Colonic mucosa (tissue), 4 donors: ENCODE results near the gene KCNE4. TPM values are rescaled to one million over a fixed set of nuclear protein-coding genes. Genes with fewer than 3 reads are reported as not detected.

Experiments
- DNase-seq: peaks from one replicate; pipeline ENCODE4 v3.0.0-alpha.2; 2020
- H3K27ac ChIP-seq: fragments of 200-600 bp; one replicate; pipeline ENCODE4 v1.8.0; 2021
- H3K27me3 ChIP-seq: fragments of 200-600 bp; one replicate; pipeline ENCODE4 v1.8.0; 2021
- H3K36me3 ChIP-seq: fragments of 200-600 bp; one replicate; pipeline ENCODE4 v1.8.0; 2021
- H3K4me1 ChIP-seq: fragments of 200-600 bp; one replicate; pipeline ENCODE4 v1.8.0; 2021; ENCODE audit warnings: mild to moderate bottlenecking
- H3K4me3 ChIP-seq: fragments of 200-600 bp; one replicate; pipeline ENCODE4 v1.8.0; 2021
- H3K9ac ChIP-seq, 2 donors: one replicate each; pipeline ENCODE4 v1.7.0; 2013; ENCODE audit warnings: control low read depth in 2 of 2, low read depth in 2 of 2, low read length in 2 of 2
- H3K9me3 ChIP-seq: fragments of 200-600 bp; one replicate; pipeline ENCODE4 v1.8.0; 2021
- CTCF ChIP-seq: fragments of 200-600 bp; IDR thresholded peaks from one replicate; pipeline ENCODE4 v1.8.0; 2022; ENCODE audit warnings: antibody characterized with exemption, mild to moderate bottlenecking
- intact Hi-C: fragments of 100-400 bp; cut with DNase I; formaldehyde crosslinking; loops from one replicate; pipeline ENCODE4 v1.14.1; 2022
- total RNA-seq, 2 donors: library from RNA; stranded (reverse); fragmentation: NEBNext Ultra II Directional in 1 of 2; extraction: Animal tissue kit (Norgen Biotek cat#: 25700) in 1 of 2; gene quantifications; one replicate each; pipeline ENCODE4 v1.2.1, GENCODE V29; 2021
- donor health status: healthy.
- donor health status: DM: no; HTN: no; CAD: no.
- donor health status: DM: no; HTN: no; CAD: no.

Gene KCNE4
- total RNA-seq, 2 donors from 2014 or later, result 0.42 to 2.1 TPM

- intact Hi-C loops, result no loop called here
- Histone ChIP-seq H3K9me3 (no peaks in the 10 kb centered on the region), H3K27ac (no peak overlapping the region), H3K9ac (no peak overlapping the region), H3K4me1 (no peaks in the 10 kb centered on the region), H3K4me3 (no peak overlapping the region), H3K36me3 (no peaks in the 10 kb centered on the region), H3K27me3 (no peaks in the 10 kb centered on the region)
- no peak for TF ChIP-seq CTCF
- no peak for DNase-seq
These were observed 36.9 kb downstream of the KCNE4 start for GRCh38 chr2:223088866-223089265.

- Histone ChIP-seq H3K4me3 (no peak overlapping the region), H3K27me3 (no peaks in the 10 kb centered on the region), H3K9ac (no peak overlapping the region), H3K36me3 (no peaks in the 10 kb centered on the region), H3K9me3 (no peaks in the 10 kb centered on the region), H3K27ac (no peak overlapping the region), H3K4me1 (no peaks in the 10 kb centered on the region)
- no peak for TF ChIP-seq CTCF
- intact Hi-C loops, result no loop called here
- DNase-seq, result no peak
These were observed 38.0 kb downstream of the KCNE4 start for GRCh38 chr2:223090039-223090438.

- no peak overlapping the region for H3K27ac ChIP-seq
- H3K9ac ChIP-seq, result no peak overlapping the region
- TF ChIP-seq CTCF, result no peak
- intact Hi-C loops, result no loop called here
- H3K9me3 ChIP-seq, result no peaks in the 10 kb centered on the region
- H3K4me1 ChIP-seq, result no peaks in the 10 kb centered on the region
- H3K4me3 ChIP-seq, result no peak overlapping the region
- no peaks in the 10 kb centered on the region for H3K36me3 ChIP-seq
- H3K27me3 ChIP-seq, result no peaks in the 10 kb centered on the region
- no peak for DNase-seq
These were observed 38.7 kb downstream of the KCNE4 start for GRCh38 chr2:223090540-223091235.

- H3K4me3 ChIP-seq, result no peak overlapping the region
These were observed 40.7 kb downstream of the KCNE4 start for GRCh38 chr2:223092667-223093066.

GRCh38 chr2:223093436-223094241 lies 41.6 kb downstream of the KCNE4 start:
- Histone ChIP-seq H3K9ac (no peak overlapping the region), H3K27me3 (no peaks in the 10 kb centered on the region), H3K4me1 (no peaks in the 10 kb centered on the region), H3K4me3 (no peak overlapping the region), H3K27ac (no peak overlapping the region), H3K9me3 (no peaks in the 10 kb centered on the region), H3K36me3 (no peaks in the 10 kb centered on the region)
- TF ChIP-seq CTCF, result no peak
- intact Hi-C loops, result no loop called here
- DNase-seq, result no peak

More at GRCh38 chr2:223092667-223093066, 40.7 kb downstream of the KCNE4 start:
- H3K27me3 ChIP-seq, result no peaks in the 10 kb centered on the region
- intact Hi-C loops, result no loop called here
- no peaks in the 10 kb centered on the region for H3K4me1 ChIP-seq
- H3K36me3 ChIP-seq, result no peaks in the 10 kb centered on the region
- H3K9ac ChIP-seq, result no peak overlapping the region
- no peaks in the 10 kb centered on the region for H3K9me3 ChIP-seq
- no peak for DNase-seq
- H3K27ac ChIP-seq, result no peak overlapping the region
- TF ChIP-seq CTCF, result no peak
